GM21619 (cell line): ENCODE data around the gene OTUD5.
A peak's percentile ranks its signal among the peaks of the same experiment; 100 is the strongest.

ENCODE experiments used
- ATAC-seq: cut with Tn5 transposase; IDR thresholded peaks from one replicate; pipeline ENCODE4 v1.9.1; 2021; ENCODE audit not compliant: unreplicated experiment

Gene OTUD5

GRCh38 chrX:48938721-48939425, 18.5 kb downstream of the OTUD5 start:
- peak; percentile 45 for ATAC-seq

- peak; percentile 54 for ATAC-seq
Measured at GRCh38 chrX:48937054-48937907, 20.1 kb downstream of the OTUD5 start.

GRCh38 chrX:48936429-48937053, 20.9 kb downstream of the OTUD5 start:
- peak; percentile 0 for ATAC-seq

- ATAC-seq = no peak
Measured at GRCh38 chrX:48935301-48935670, 22.1 kb downstream of the OTUD5 start.

GRCh38 chrX:48934581-48935300, 22.7 kb downstream of the OTUD5 start:
- ATAC-seq = no peak

GRCh38 chrX:48933757-48934156, 23.6 kb downstream of the OTUD5 start:
- no peak for ATAC-seq

GRCh38 chrX:48927736-48928382, 29.5 kb downstream of the OTUD5 start:
- ATAC-seq = no peak

GRCh38 chrX:48927123-48927522, 30.3 kb downstream of the OTUD5 start:
- no peak for ATAC-seq

- no peak for ATAC-seq
Measured at GRCh38 chrX:48924270-48924669, 33.1 kb downstream of the OTUD5 start.

- no peak for ATAC-seq
Measured at GRCh38 chrX:48923771-48924170, 33.6 kb downstream of the OTUD5 start.

GRCh38 chrX:48920718-48921104, 36.7 kb downstream of the OTUD5 start:
- ATAC-seq = no peak

- ATAC-seq = no peak
Measured at GRCh38 chrX:48919947-48920717, 37.3 kb downstream of the OTUD5 start.

- ATAC-seq = no peak
Measured at GRCh38 chrX:48919360-48919841, 38.0 kb downstream of the OTUD5 start.

GRCh38 chrX:48918643-48919340, 38.6 kb downstream of the OTUD5 start, which contains the start of gene PIM2:
PIM2 (minus strand) TSS chrX:48919024; CDS start chrX:48918834, 190 bp downstream.
- peak; percentile 65 for ATAC-seq

GRCh38 chrX:48918301-48918642, 39.1 kb downstream of the OTUD5 start:
- no peak for ATAC-seq

- ATAC-seq = peak; percentile 30
Measured at GRCh38 chrX:48917139-48918001, 40.0 kb downstream of the OTUD5 start.

GRCh38 chrX:48914593-48915493, 42.6 kb downstream of the OTUD5 start:
- ATAC-seq = no peak
